Mucosa of gallbladder (tissue), 1 donor: Measurements from ENCODE around the gene TOMM40L. TPM values are rescaled to one million over a fixed set of nuclear protein-coding genes. Genes with fewer than 3 reads are reported as not detected.

Source experiments
- DNase-seq: peaks from one replicate; pipeline ENCODE4 v3.0.0-alpha.2; 2020; ENCODE audit warnings: low spot score
- total RNA-seq: library from RNA; stranded (reverse); gene quantifications from one replicate; pipeline ENCODE4 v1.2.1, GENCODE V29; 2021
- donor health status: DM: no; HTN: no; CAD: no.

The TOMM40L gene
- total RNA-seq, 1 donor from 2014 or later, result 15.1 TPM

DNA sequence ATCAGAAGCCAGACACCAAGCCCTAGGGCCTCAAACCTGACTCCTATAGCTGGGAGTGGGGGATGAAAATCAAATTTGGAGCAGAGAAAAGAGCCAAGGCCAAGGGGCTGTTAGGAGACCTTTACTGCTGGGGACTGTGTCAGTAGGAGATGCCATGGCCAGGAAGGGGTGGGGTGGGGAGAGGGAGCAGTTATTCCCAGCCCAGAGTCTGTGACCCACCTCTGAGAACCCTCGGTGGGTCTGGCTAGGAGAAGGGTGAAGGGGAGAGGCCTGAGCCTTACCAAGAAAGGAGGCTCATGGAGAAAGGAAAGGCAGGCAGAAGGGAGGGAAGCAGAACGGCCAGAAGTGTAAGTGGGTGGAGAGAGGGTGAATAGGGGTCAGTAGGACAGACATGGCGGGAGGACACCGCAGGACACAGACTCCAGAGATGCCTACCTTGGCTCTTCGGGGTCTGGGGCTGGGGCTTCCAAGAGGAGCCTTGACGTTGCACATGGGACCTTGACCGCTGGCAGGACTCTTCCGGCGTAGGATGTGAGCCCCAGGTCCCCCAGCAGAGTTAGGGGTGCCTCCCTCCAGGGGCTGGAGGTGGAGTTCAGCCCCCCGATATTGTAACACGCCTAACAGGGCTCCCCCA lies 28.2 kb upstream of the TOMM40L start:
- DNase-seq, result no peak

- DNase-seq, result no peak
Observed at GRCh38 chr1:161198194-161198896, 27.5 kb upstream of the TOMM40L start.

GRCh38 chr1:161198897-161199431 lies 26.9 kb upstream of the TOMM40L start, which contains the start of gene ADAMTS4:
Gene ADAMTS4, minus strand, starts transcription at chr1:161199054. Its CDS starts 427 bp downstream, at chr1:161198627.
- peak; percentile 63 for DNase-seq

- no peak for DNase-seq
Observed at GRCh38 chr1:161199506-161200139, 26.2 kb upstream of the TOMM40L start.

GRCh38 chr1:161200421-161200991 lies 25.4 kb upstream of the TOMM40L start:
- no peak for DNase-seq

DNA sequence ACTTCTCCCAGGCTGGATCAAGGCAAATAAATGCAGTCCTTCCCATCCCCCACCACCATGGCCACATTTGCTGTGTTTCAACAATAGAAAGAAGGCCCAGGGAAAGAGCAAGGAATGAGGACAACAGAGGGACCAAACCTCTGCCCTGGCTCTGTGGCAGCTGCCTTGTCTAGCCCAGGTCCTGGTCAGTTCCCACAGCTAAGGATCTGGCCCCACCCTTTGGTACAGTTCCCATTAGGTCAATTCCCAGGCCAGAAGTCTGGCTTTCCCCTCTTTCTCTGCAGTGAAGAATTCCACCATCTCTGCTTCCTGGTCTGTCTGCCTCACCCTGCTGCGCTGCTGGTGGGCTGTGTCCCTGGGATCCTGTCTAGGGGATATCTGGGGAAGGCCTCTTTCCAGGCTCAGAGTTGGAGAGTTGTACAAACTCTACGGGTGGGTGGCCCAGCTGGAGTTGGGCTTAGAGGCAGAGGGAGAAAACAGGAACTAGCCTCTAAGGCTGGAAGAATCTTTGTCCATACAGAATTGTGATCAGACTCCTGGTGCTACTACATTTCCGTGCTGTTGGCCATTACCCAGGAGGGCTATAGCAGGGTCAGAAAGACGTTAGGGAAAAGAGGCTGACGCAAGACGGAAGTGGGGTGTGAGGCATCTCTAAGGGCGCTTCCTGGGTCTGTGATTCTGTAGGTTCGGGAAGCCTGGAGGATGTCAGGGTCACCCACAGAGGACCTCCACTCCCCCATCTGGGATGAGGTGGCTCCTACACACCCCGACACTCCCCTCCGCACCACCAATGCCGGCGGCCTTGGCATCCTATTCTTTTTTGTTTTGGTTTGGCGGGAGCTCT lies 24.6 kb upstream of the TOMM40L start:
- DNase-seq, result peak; percentile 41

- DNase-seq, result peak; percentile 98
Observed at GRCh38 chr1:161201836-161202712, 23.8 kb upstream of the TOMM40L start, which contains the start of gene NDUFS2. Gene NDUFS2, plus strand, starts transcription at chr1:161202367. Its CDS starts 19 bp downstream, at chr1:161202386.

DNA sequence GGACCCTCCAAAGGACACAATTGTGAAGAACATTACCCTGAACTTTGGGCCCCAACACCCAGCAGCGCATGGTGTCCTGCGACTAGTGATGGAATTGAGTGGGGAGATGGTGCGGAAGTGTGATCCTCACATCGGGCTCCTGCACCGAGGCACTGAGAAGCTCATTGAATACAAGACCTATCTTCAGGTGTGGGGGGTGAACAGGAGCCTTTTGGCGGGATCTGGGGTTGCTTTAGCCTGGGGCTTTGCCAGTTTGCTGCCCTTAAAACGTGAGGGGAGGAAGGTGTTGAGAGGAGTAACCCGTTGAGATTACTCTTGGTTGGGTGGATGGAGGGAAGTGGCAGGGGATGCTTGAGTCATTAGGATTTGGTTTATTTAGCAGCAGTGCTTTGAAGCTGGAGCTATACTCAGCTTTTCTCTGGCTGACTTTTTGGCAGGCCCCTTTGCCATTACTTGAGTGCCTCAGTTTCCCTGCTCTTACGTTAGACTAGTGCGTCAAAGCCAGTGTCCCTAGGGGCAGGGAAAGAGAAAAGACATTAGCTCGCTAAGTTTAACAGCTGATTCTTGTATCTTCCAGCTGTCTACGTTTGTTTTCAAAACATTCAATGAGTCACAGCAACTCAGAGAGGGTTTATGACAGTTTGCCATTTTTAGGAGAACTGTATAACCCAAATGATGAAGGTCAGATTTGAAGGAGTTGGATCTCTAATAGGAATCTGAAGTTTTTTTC lies 19.3 kb upstream of the TOMM40L start:
- no peak for DNase-seq

DNA sequence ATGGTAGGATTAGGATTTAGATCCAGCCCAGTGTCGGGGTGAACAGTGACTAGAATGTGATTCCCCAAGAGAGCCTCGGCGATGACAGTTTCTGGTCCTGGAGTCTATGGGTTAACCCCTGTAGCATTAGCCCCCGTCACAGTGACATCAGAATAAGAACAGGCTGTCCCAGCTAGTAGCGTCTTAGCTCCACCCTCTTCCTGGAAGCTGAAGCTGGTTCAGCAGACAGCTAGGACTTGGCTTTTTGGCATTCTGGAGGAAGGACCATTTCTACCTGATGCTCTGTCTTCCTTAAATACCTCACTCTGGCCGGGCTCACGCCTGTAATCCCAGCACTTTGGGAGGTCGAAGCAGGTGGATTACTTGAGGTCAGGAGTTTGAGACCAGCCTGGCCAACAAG lies 18.7 kb upstream of the TOMM40L start:
- peak; percentile 43 for DNase-seq

GRCh38 chr1:161209790-161210409 lies 16.0 kb upstream of the TOMM40L start:
- DNase-seq, result peak; percentile 69

GRCh38 chr1:161214369-161214768 lies 11.5 kb upstream of the TOMM40L start:
- DNase-seq, result no peak

DNA sequence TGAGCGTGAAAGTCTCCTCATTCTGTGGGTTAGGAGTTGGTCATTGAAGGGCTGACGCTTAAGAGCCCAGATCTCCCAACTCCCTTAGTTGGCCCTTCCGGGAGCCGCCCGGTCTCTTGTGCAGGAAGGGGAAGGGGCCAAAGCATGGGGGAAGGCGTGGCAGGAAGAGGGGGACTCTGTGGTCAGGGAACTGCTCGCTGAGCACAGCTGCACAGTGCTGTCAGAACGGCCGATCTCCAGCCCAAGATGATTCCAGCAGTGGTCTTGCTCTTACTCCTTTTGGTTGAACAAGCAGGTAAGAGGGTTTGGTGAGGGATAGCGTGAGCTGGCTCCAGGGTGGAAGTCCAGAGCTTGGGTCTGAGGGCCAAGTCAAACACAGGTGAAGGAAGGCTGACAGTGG lies 10.8 kb upstream of the TOMM40L start, which contains the start of gene FCER1G:
Gene FCER1G, plus strand, starts transcription at position 220 of the 400 bp plus-strand sequence. Its CDS starts 27 bp downstream, at position 247.
- peak; percentile 29 for DNase-seq

- DNase-seq, result no peak
Observed at GRCh38 chr1:161216945-161217712, 8.7 kb upstream of the TOMM40L start.

DNA sequence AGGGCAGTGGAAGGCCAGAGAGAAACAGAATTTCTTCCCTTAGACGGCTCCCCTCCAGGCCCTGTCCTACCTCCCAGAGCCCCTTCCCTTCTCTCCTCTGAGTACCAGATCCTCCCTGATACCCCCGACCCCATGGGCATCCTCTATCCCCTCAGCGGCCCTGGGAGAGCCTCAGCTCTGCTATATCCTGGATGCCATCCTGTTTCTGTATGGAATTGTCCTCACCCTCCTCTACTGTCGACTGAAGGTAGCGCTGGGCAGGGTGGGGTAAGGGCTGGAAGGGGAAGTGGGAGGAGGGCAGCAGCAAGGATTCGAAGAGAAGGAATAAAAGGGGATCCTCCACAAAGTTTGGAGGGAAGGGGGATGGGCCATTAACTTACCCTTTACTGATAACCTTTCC lies 8.0 kb upstream of the TOMM40L start:
- DNase-seq, result no peak

DNA sequence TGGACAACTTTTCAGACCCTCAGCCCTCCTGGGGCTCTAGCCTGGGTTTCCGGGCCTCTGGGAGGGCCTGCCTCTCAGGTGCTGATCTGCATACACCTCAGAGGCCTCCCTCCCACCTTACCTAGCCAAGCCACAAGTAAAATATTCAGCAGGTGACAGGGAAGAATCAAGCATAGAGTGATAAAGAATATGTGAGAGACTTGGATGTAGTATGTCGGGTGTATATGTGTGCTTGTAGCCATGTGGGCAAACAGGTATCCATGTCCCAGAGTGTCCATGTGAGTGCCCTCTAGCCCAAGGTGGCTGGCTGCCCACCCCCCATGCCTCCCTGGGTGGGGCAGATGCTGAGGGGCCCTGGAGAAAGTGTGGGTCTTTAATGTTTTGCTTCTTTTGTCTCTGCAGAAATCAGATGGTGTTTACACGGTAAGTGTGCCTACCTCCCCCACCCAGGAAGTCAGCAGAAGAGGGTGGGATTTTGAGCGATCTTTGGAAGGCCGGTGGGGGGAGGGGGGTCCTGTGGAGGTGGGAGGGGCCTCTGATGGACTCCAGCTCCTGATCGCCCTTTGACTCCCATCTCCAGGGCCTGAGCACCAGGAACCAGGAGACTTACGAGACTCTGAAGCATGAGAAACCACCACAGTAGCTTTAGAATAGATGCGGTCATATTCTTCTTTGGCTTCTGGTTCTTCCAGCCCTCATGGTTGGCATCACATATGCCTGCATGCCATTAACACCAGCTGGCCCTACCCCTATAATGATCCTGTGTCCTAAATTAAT lies 7.4 kb upstream of the TOMM40L start:
- no peak for DNase-seq

DNA sequence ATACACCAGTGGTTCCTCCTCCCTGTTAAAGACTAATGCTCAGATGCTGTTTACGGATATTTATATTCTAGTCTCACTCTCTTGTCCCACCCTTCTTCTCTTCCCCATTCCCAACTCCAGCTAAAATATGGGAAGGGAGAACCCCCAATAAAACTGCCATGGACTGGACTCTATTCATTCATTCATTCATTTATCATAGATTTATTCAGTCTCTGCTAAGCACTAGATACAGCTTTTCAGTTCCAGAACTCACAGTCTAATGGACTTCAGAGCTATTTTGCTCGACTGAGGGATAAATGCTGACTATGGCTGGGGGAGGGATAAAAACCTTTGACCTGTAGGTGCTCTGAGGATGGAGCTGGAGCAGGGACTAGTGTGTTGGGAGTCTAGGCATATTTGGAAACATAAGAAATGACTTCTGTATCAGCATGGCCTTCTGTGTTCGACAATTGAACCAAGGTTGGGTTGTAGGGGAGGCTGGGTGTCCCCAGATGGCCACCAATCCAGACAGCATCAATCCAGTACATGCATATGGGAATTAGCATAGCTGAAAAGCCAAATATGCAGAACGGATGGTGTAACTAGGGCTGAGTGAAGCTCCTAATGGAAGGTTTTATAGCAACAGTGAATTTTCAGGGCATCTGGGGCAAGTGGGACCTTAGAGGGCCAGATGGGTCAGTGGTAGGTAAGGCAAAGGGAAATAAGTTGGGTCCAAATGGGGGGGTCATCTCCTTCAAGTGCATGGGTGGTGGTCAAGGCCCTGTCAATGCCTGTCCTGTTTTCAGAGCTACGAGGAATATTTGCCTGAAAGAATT lies 6.6 kb upstream of the TOMM40L start:
- no peak for DNase-seq
